HG02798 (cell line): Measurements from ENCODE around the gene CMTM8.
"Not testable (repeated sequence)": the region's sequence is repeated elsewhere in the genome, so short reads cannot be mapped to it uniquely, and the experiment has no call there.

Source experiments
- ATAC-seq: cut with Tn5 transposase; IDR thresholded peaks from one replicate; pipeline ENCODE4 v1.9.1; 2021; ENCODE audit warnings: mild to moderate bottlenecking; ENCODE audit not compliant: unreplicated experiment, poor library complexity

The CMTM8 gene

DNA sequence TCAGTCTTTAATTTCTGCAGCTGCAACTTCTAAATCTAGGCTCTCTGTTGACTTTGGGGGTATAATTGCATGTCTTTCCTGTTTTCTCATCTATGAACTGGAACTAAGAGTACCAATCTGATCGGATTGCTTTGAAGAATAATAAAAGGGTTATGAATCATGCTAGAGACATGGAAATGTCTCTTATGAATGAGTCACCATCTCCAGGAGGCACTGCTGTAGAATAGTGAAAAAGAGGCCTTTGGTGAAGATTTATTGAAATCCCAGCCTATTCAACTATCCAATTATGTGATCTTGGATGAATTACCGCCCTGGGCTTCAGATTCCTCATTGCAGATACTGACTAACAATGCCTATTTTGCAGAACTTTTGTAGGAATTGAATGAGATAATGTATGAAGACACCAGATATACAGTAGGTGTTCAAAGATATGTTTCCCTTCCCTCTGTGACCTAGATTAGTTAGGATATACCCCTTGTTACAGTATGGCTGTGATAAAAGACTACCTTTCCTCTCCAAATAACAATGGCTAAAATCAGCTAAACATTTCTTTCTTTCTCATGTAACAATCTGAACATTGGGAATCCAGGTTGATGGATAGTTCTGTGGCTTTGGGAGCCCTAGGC lies 11.5 kb upstream of the CMTM8 start:
- no peak for ATAC-seq

DNA sequence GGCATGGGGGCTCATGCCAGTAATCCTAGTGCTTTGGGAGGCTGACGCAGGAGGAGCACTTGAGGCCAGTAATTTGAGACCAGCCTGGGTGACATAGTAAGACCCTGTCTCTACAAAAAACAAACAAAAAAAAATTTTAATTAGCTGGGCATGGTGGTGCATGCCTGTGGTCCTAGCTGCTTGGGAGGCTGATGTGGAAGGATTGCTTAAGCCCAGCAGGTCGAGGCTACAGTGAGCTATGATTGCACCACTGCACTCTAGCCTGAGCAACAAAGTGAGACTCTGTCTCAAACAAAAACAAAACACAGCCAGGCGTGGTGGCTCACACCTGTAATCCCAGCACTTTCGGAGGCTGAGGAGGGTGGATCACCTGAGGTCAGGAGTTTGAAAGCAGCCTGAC lies 9.7 kb upstream of the CMTM8 start:
- not testable (repeated sequence) for ATAC-seq

DNA sequence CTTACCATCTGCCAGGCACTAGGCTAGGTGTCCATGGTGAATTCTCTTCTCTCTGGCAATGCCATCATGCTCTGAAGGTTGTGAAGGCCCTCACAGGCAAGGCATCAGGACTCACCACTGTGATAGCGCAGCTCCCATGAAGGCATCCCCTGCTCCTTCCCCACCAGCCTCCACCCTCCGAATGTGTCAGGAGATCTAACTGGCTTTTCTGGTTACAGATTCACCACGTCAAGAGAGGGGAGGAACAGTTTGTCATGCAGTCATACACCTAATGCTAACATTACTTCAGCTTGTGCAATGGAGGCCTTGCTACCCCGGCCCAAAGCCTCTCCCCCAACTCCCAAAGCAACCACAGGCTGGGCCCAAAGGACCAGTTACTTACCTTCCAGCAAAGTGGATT lies 8.9 kb upstream of the CMTM8 start:
- no peak for ATAC-seq

DNA sequence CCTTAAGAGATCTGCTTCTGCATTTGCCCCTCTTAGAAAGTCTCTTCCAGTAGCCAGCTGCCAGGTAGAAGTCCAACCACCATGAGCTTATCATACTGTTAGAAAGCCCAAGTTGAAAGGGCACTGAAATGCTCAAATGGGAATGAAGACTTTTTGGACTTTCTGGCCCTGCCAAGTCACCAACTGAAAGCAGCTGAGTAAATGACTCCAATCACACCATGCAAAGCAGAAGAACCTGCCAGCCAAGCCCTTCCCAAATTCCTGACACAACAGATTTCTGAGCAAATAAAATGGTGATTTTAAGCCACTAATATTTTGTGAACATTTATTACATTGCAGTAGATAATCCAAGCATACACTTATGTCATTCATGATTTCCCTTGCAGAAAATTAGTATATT lies 2.1 kb upstream of the CMTM8 start:
- no peak for ATAC-seq

- no peak for ATAC-seq
These were observed 619 bp upstream of the CMTM8 start for GRCh38 chr3:32237670-32238452.

GRCh38 chr3:32239307-32240158 lies 1.1 kb downstream of the CMTM8 start:
- peak; percentile 2 for ATAC-seq

GRCh38 chr3:32240159-32240545 lies 1.7 kb downstream of the CMTM8 start:
- ATAC-seq = no peak

GRCh38 chr3:32241100-32241499 lies 2.6 kb downstream of the CMTM8 start:
- no peak for ATAC-seq

DNA sequence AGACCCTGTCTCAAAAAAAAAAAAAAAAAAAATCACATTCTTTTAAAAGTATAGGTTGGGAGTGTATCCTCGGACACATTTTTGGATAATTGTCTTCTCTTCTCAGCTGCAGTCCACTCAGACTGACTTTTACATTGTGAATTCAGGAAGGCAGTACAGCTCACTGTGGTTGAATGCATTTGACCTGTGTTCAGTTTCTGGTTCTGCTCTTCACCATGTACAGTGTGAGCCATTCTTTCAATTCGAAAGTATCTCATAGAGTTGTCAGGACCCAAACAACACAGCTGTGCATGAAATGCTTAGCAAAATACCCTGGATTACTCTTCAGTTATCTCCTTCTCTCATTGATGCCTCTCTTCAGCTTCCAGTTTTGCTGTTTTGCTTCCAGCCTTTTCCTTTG lies 5.0 kb downstream of the CMTM8 start:
- no peak for ATAC-seq

- ATAC-seq = no peak
These were observed 6.7 kb downstream of the CMTM8 start for GRCh38 chr3:32245200-32245599.

- ATAC-seq = no peak
These were observed 7.7 kb downstream of the CMTM8 start for GRCh38 chr3:32246079-32246675.

DNA sequence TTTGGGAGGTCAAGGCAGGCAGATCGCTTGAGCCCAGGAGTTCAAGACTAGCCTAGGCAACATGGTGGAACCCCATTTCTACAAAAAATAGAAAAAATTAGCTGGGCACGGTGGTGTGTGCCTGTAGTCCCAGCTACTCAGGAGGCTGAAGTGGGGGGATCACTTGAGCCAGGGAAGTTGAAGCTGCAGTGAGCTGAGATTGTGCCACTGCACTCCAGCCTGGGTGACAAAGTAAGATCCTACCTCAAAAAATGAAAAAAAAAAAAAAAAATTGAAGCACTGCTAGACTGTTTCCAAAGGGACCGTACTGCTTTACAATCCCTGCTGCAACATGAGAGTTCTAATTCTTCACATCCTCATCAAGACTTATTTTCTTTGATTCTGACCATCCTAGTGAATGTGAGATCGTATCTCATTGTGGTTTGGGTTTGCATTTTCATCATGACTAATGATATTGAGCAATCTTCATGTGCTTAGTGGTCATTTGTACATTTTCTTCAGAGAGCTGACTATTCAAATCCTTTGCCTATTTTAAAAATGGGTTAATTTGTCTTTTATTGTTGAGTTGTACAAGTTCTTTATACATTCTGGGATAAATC lies 10.8 kb downstream of the CMTM8 start:
- no peak for ATAC-seq

DNA sequence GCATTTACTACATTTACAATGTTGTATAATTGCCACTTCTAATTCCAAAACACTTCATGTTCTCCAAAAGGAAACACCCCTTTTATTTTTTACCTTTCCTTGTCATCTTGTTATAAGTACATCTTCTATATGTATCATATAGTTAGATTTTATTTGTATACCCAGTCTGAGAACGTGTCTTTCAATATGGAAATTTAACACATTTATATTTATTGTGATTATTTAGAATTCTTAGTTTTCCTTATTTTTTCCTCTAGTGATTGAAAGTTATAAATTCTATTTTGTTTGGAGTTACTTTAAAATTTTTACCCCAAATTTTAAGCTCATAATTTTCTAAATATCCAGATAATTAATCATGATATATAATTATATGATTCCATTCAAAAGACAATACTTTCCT lies 15.8 kb downstream of the CMTM8 start:
- ATAC-seq = no peak

- no peak for ATAC-seq
These were observed 16.9 kb downstream of the CMTM8 start for GRCh38 chr3:32255345-32255744.

- ATAC-seq = no peak
These were observed 17.7 kb downstream of the CMTM8 start for GRCh38 chr3:32256206-32256605.

DNA sequence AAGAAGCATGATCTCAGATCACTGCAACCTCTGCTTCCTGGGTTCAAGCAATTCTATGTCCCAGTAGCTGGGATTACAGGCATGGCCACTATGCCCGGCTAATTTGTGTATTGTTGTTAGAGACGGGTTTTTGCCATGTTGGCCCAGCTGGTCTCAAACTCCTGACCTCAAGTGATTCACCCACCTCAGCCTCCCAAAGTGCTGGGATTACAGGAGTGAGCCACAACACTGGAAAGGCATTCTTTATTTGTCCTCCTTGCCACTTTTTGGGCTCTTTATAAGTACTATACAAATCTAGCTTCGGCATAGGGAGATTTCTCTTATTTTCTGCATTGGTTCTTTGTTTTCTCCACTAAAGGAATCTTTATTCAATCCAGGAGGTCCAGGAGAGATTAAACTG lies 18.6 kb downstream of the CMTM8 start:
- ATAC-seq = no peak

- ATAC-seq = no peak
These were observed 19.4 kb downstream of the CMTM8 start for GRCh38 chr3:32257641-32258438.

- ATAC-seq = no peak
These were observed 20.4 kb downstream of the CMTM8 start for GRCh38 chr3:32258869-32259268.

GRCh38 chr3:32261545-32261944 lies 23.1 kb downstream of the CMTM8 start:
- no peak for ATAC-seq

- ATAC-seq = no peak
These were observed 23.7 kb downstream of the CMTM8 start for GRCh38 chr3:32262201-32262600.
